T-helper 22 cell (primary cell): ENCODE measurements around the gene IFT80.
"Not testable (repeated sequence)": the region's sequence is repeated elsewhere in the genome, so short reads cannot be mapped to it uniquely, and the experiment has no call there.

ENCODE experiments used
- DNase-seq: peaks from one replicate; pipeline ENCODE4 v3.0.0-alpha.2; 2020; ENCODE audit warnings: low read depth

IFT80 gene

GRCh38 chr3:160260587-160261270 is 138.3 kb downstream of the IFT80 start:
- no peak for DNase-seq

- DNase-seq: no peak
Observed at GRCh38 chr3:160259589-160259988, 139.4 kb downstream of the IFT80 start.

- DNase-seq: no peak
Observed at GRCh38 chr3:160257606-160258005, 141.4 kb downstream of the IFT80 start.

- DNase-seq: no peak
Observed at GRCh38 chr3:160253298-160253697, 145.7 kb downstream of the IFT80 start.

GRCh38 chr3:160247766-160248165 is 151.3 kb downstream of the IFT80 start:
- no peak for DNase-seq

GRCh38 chr3:160245261-160245800 is 153.7 kb downstream of the IFT80 start:
- DNase-seq: no peak

GRCh38 chr3:160240719-160241118 is 158.3 kb downstream of the IFT80 start:
- not testable (repeated sequence) for DNase-seq

GRCh38 chr3:160232014-160232413 is 167.0 kb downstream of the IFT80 start:
- no peak for DNase-seq

- no peak for DNase-seq
Observed at GRCh38 chr3:160227419-160227818, 171.6 kb downstream of the IFT80 start.

GRCh38 chr3:160226026-160226907 is 172.8 kb downstream of the IFT80 start:
- no peak for DNase-seq

GRCh38 chr3:160225176-160226025 is 173.6 kb downstream of the IFT80 start, which contains the start of gene C3orf80:
TSS of gene C3orf80 (plus strand) at chr3:160225422. CDS start at chr3:160225636, 214 bp downstream.
- DNase-seq: no peak

GRCh38 chr3:160224811-160225175 is 174.2 kb downstream of the IFT80 start:
- no peak for DNase-seq

GRCh38 chr3:160224256-160224655 is 174.8 kb downstream of the IFT80 start:
- no peak for DNase-seq

- DNase-seq: no peak
Observed at GRCh38 chr3:160221019-160221418, 178.0 kb downstream of the IFT80 start.

- no peak for DNase-seq
Observed at GRCh38 chr3:160220038-160220437, 179.0 kb downstream of the IFT80 start.

- no peak for DNase-seq
Observed at GRCh38 chr3:160218136-160218535, 180.9 kb downstream of the IFT80 start.

- no peak for DNase-seq
Observed at GRCh38 chr3:160217675-160218074, 181.3 kb downstream of the IFT80 start.

- no peak for DNase-seq
Observed at GRCh38 chr3:160213191-160213590, 185.8 kb downstream of the IFT80 start.

- no peak for DNase-seq
Observed at GRCh38 chr3:160210799-160211221, 188.2 kb downstream of the IFT80 start.

- no peak for DNase-seq
Observed at GRCh38 chr3:160210341-160210740, 188.7 kb downstream of the IFT80 start.
